NCI-H1048 (cell line): ENCODE data around the gene TBC1D22A.

Experiments used
- DNase-seq: peaks from one replicate; lab custom pipeline; 2025; lab: John Stamatoyannopoulos, UW

The TBC1D22A gene

GRCh38 chr22:46795845-46796565 lies 33.6 kb downstream of the TBC1D22A start:
- DNase-seq, result no peak

GRCh38 chr22:46796566-46797195 lies 34.2 kb downstream of the TBC1D22A start:
- no peak for DNase-seq

DNA sequence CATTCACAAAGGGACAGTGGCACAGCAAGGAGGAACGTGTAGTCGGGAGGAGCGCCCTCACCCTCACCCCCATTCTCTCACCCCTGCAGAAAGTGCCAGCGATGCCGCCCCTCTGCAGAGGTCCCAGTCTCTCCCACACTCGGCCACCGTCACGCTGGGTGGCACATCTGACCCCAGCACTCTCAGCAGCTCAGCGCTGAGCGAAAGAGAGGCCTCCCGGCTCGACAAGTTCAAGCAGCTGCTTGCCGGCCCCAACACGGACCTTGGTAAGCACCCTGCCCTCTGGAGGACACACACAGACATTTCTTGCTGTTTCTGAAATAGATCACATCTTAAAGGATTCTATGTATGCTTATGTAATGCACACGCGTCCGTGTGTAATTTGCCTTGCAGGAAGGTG lies 34.9 kb downstream of the TBC1D22A start:
- DNase-seq, result no peak

- DNase-seq, result no peak
Observed at GRCh38 chr22:46798041-46798365, 35.6 kb downstream of the TBC1D22A start.

DNA sequence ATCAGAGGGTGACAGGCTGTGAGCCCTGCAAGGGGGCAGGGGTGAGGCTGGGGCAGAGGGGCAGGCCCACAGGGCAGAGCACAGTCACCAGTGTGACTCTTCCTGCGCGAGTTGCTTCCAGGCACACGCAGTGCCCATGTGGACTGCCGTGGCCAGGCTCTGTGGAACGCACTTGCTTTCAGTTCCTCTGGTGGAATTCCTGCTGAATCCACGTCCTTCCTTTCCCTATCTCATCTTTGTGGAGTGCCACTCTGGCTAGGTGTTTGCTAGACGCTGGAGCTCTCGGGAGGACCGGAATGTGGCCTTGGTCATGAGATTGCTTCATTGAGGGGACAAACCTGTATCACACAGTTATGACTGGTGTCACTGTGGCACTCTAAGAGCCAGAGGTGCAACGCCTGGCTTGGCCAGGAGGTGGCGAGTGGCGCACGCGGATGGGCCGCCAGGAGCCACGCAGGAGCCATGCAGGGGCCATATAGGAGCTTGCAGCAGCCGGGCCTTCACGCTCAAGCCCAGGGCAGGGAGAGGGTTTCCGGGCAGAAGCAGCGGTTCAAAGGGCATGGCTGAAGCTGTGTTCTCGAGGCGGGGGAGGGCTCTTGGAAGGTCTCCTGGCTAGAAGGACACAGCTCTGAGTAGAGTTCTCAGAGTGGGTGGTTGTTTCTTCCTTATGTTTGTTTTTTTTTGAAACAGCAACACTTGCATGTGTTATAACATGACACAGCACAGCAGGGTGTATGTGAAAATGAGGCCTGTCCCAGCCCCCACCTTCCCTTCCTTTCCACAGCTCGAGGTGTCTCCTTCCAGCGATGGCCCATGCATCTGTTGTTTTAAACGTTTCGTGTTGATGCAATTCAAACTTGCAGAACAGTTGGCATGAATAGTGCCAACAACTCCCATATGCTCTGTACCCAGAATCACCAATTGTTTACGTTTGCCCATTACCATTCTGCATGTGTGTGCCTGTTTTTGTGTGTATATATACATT lies 36.2 kb downstream of the TBC1D22A start:
- no peak for DNase-seq

GRCh38 chr22:46799626-46800025 lies 37.2 kb downstream of the TBC1D22A start:
- DNase-seq, result no peak

DNA sequence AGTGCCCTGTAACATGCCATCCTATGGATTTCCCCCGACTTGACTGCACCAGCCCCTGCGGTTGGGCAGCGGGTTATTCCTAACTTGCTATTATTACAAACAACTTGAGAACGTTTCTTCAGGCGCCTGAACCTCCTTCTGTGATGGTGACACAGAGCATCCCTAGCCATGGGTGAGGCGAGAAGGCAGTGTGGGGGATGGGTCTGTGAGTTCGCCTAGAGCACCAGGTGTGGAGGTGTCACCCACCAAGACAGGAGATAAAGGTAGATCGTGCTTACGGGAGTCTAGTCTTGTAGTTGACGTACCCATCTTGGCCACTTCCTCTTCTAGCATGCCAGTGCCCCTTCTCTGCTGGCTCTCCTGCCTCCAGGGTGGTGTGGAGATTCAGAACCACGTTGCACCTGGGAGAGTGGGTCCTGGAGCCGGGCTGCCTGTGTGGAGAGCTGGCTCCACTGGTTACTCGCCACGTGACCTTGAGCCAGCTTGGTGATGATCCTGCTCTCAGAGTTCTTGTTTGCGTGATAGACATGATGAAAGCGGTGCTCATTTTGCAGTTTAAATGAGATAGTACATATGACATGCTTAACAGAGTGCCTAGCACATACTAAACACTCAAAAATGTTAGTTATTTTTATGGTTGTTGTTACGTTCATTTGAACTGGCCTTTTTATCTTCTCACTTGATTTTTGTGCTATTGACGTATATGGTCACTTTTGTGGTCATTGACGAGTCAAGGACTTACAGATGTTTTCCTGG lies 37.8 kb downstream of the TBC1D22A start:
- DNase-seq, result no peak

GRCh38 chr22:46801331-46801811 lies 38.9 kb downstream of the TBC1D22A start:
- no peak for DNase-seq

GRCh38 chr22:46801826-46802607 lies 39.6 kb downstream of the TBC1D22A start:
- DNase-seq, result no peak

DNA sequence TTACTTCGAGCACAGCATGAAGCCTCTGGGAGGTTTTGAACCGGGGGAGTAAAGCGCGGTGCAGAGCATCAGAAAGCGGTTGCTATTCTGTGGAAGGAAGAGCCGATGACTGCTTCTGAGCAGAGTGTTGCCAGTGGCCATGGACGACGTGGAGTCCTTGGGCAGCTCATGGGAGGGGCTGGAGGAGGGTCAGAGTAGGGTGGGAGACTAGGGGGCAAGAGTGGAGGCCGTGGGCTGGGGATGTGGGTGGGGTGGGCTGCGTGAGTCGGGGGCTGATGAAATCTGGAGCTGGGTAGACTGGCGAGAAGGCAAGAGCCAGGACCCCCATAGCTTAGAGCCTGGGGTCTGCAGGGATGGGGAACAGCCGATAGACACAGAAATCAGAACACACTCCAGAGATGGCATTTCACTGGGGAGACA lies 40.2 kb downstream of the TBC1D22A start:
- DNase-seq, result no peak

DNA sequence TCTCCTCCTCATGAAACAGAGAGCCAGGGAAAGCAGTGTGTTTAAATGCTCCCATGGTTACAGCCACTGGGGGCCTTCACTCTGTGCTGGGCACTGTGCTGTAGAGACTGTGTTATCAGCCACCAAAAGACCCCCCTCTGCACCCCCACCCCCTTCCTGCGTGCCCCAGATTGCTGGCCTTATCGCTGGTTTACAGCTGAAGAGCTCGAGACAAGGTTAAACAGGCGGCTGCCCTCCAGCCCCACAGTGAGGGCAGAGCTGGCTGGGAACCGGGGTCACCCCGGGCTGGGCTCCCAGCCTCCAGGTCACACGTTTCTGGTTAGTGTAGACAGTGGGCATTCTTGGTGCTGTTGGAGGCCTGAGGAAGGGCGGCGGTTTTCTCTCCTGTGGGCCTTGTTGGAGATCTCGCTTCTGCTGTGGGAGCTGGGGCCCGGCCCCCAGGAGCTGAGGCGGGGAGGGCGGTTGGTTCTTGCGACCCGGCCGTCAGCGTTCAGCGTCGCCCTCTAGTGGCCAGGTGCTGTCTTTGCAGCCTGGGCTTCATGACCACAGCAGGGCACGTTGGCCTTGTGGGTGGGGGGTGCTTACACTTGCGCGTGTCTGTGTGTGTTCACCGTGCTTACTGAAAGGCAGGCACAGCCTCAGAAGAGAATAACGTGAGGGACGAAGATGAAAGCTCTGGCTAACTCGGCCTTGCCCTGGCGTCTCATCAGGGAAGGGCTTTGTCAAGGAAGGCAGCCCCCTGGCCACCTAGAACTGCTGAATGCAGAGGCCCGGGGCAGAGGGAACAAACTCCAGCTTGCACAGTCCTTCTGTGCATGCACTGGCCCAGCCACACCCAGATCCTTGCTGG lies 40.8 kb downstream of the TBC1D22A start:
- DNase-seq, result no peak

GRCh38 chr22:46803936-46804335 lies 41.5 kb downstream of the TBC1D22A start:
- no peak for DNase-seq

- no peak for DNase-seq
Observed at GRCh38 chr22:46806794-46807193, 44.3 kb downstream of the TBC1D22A start.

DNA sequence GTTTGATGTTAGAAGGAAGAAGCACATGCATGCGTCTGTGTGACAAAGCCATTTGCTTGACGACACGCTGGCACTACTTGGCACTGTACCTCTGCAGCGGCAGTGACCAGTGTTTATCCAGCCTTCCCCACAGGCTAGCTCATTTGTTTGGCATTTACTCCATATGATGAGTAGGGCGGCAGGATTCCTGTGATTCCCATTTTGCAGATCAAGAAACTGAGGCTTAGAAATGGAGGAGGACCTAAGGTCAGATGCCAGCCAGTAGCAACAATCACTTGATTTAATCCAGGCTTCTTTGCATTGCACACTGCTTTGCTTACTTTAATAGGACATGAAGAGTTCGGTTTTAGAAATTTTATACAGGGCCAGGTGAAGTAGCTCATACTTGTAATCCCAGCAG lies 45.0 kb downstream of the TBC1D22A start:
- DNase-seq, result no peak

- DNase-seq, result no peak
Observed at GRCh38 chr22:46809153-46809885, 46.9 kb downstream of the TBC1D22A start.

DNA sequence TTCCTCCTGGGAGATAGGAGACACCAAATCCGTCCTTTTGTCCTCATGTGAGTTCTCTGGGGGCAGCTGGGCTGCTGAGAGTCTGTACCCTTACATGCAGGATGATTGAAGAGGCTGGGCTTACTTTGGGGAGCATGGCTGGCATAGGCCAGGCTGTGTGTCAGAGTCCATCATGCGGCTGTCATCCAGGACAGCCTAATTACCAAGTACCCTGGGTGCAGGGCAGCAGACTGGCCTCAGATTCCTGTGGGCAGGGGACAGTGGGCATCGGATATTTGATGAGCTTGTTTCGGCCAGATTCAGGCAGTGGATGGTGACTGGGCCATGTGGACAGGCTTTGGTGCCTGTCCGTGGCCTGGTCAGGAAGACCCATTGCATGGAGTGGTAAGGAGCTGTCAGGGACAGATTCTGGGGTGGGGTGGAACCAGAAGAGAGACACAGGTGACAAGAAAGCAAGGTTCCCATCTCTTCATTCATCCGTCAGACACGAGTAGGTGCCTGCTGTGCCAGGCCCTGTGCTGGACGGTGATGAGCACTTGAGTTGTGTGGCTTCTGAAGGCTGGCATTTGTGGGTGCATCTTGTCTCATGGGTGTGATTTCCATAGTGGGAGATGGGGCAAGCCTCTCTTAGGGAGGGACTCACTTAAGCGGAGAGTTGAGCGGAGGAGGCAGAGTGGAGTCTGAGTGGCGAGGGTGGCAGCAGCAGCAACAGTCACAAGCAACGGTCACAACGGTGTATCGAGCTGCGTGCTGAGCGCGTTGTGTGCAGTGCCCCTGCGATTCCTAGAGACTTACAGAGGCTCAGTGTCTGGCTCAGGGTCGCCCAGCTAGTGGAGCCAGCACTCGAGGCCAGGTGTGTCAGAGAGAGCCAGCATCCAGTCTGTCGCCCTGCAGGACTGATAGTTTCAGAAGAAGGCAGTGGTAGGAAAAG lies 48.7 kb downstream of the TBC1D22A start:
- DNase-seq, result no peak

DNA sequence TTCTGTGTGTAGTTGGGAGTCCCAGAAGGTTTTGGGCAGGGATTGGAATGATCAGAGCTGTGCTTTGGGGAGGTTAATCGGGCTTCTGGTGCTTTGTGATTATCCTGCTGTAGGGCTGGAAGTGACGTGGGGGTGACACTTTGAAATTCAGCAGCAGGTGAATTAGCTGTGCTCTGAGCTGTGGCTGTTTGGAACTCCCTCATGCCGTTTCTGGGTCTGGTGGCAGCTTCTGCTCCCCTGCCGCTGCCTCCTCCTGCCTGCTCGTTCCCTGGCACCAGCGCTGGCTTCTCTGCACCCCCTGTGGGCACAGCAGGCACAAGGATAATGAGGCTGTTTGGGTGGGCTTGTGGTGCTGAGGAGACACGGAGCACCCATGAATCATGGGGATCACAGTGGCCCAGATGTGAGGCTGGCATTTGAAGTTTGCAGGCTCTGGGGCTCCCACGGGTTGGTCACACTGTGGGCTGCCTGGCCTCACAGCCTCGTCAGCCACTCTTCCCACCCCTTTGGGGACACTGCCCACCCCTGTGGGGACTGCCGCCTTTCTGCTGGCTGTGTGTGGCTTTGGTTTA lies 49.7 kb downstream of the TBC1D22A start:
- no peak for DNase-seq

DNA sequence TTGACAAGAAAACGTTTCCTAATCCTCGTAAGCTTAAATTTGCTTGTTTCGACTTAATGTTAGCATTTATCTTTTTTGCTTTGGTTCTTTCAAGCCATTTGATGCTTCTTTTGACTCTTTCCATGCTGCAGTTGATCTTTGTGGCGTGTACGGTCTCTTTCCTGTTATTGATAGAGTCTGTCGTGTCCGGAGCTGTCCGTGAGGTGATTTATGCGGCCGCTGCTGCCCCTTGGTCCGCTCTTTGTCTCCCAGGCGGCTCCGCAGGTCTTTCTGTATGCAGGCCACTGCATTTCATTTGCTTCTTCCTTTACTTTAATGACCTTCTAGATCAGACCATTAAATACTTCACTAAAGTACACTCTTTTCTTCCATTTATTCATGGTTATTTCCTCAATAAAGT lies 50.3 kb downstream of the TBC1D22A start:
- DNase-seq, result no peak
